Endothelial cell of umbilical vein (primary cell): Measurements from ENCODE around the gene TRIM52. TPM values are rescaled to one million over a fixed set of nuclear protein-coding genes. Genes with fewer than 3 reads are reported as not detected.

Experiments
- BruUV-seq: library from RNA; stranded (reverse); fragments of 400-500 nt; replicated peaks from 2 replicates; lab custom pipeline; 2021; lab: Mats Ljungman, UMichigan
- CTCF ChIA-PET: fragments of 300-600, 350-600 bp; sonication (Branson Sonifier 250); formaldehyde crosslinking; loops from one replicate; lab custom pipeline; 2021; ENCODE audit warnings: antibody characterized with exemption, inconsistent platforms; lab: Charles Lee
- POLR2A ChIA-PET: fragments of 300-600, 350-600 bp; sonication (Branson Sonifier 250); formaldehyde crosslinking; loops from one replicate; lab custom pipeline; 2021; ENCODE audit warnings: antibody characterized with exemption, inconsistent platforms; lab: Charles Lee
- DNase-seq: peaks from one replicate; pipeline ENCODE4 v3.0.0-alpha.2; 2011; ENCODE audit warnings: low read depth, low spot score
- FAIRE-seq: peaks from 2 replicates; lab custom pipeline; 2011; peaks lifted over from hg19 to GRCh38; lab: Jason Lieb, UNC
- H2AFZ ChIP-seq: 2 replicates; pipeline ENCODE4 v1.6.0; 2012; ENCODE audit warnings: low read depth, low read length, control low read depth, inconsistent platforms
- H3K27ac ChIP-seq: 2 replicates; pipeline ENCODE4 v1.5.1; 2011; ENCODE audit warnings: low read depth, mild to moderate bottlenecking, control low read depth, low read length, moderate library complexity; ENCODE audit not compliant: insufficient read depth
- H3K27me3 ChIP-seq, 2 experiments: 2 replicates each; pipeline versions ENCODE4 v1.6.0 to v1.6.1; 2011; ENCODE audit warnings: low read length in 2 of 2, mixed read lengths in 1 of 2; ENCODE audit not compliant: control insufficient read depth in 2 of 2, insufficient read depth in 2 of 2
- H3K36me3 ChIP-seq, 2 experiments: 2 replicates in 1 of 2; 3 replicates in 1 of 2; pipeline ENCODE4 v1.5.1; 2011; ENCODE audit warnings: low read length in 2 of 2, mild to moderate bottlenecking in 1 of 2, moderate library complexity in 1 of 2; ENCODE audit not compliant: control insufficient read depth in 2 of 2, insufficient read depth in 2 of 2; ENCODE audit errors: extremely low read depth in 1 of 2
- H3K4me1 ChIP-seq: 3 replicates; pipeline ENCODE4 v1.5.1; 2011; ENCODE audit warnings: mild to moderate bottlenecking, low read length; ENCODE audit not compliant: control insufficient read depth, insufficient read depth; ENCODE audit errors: extremely low read depth
- H3K4me2 ChIP-seq: 2 replicates; pipeline ENCODE4 v1.6.1; 2011; ENCODE audit warnings: low read length, control low read depth, mixed read lengths; ENCODE audit not compliant: insufficient read depth
- H3K4me3 ChIP-seq, 3 experiments: fragments of 200-600 bp in 1 of 3; sonication (generic), shearing (Covaris generic) in 1 of 3; replicated peaks in 1 of 3; 2 replicates each; pipeline ENCODE4 v1.5.1; 2011 to 2016; ENCODE audit warnings: control low read depth in 3 of 3, low read length in 3 of 3, mild to moderate bottlenecking in 2 of 3, inconsistent platforms in 1 of 3, low read depth in 1 of 3, moderate library complexity in 1 of 3; ENCODE audit not compliant: insufficient read depth in 1 of 3
- H3K79me2 ChIP-seq: 2 replicates; pipeline ENCODE4 v1.6.0; 2012; ENCODE audit warnings: low read length, inconsistent platforms; ENCODE audit not compliant: control insufficient read depth, insufficient read depth
- H3K9ac ChIP-seq: replicated peaks from 2 replicates; pipeline ENCODE3; 2011; ENCODE audit warnings: low read length, control low read depth; ENCODE audit not compliant: insufficient read depth; ENCODE audit errors: extremely low read depth
- H3K9me1 ChIP-seq: replicated peaks from 3 replicates; pipeline ENCODE4 v1.6.0; 2011; ENCODE audit warnings: mild to moderate bottlenecking, low read length; ENCODE audit not compliant: control insufficient read depth, insufficient read depth; ENCODE audit errors: extremely low read depth
- H3K9me3 ChIP-seq: replicated peaks from 2 replicates; pipeline ENCODE4 v1.5.1; 2012; ENCODE audit warnings: low read length, inconsistent platforms; ENCODE audit not compliant: control insufficient read depth, insufficient read depth
- H4K20me1 ChIP-seq: replicated peaks from 2 replicates; pipeline ENCODE3; 2011; ENCODE audit warnings: mild to moderate bottlenecking, low read length; ENCODE audit not compliant: control insufficient read depth, insufficient read depth; ENCODE audit errors: extremely low read depth
- CTCF ChIP-seq, 2 donors: IDR thresholded peaks; 1 replicate in 1 of 2; 2 replicates in 1 of 2; pipeline ENCODE4 v1.5.1; 2011; ENCODE audit warnings: low read length in 2 of 2, mild to moderate bottlenecking in 2 of 2, moderate library complexity in 2 of 2, control low read depth in 1 of 2, inconsistent platforms in 1 of 2, low read depth in 1 of 2; ENCODE audit not compliant: insufficient read depth in 1 of 2; ENCODE audit errors: extremely low read depth in 1 of 2
- EZH2 ChIP-seq: IDR thresholded peaks from 2 replicates; pipeline ENCODE4 v1.6.1; 2012; ENCODE audit warnings: borderline replicate concordance, low read depth, mild to moderate bottlenecking, moderate library complexity, low read length, inconsistent platforms; ENCODE audit not compliant: severe bottlenecking
- FOS ChIP-seq: IDR thresholded peaks from 2 replicates; pipeline ENCODE4 v1.6.1; 2011; ENCODE audit warnings: mild to moderate bottlenecking, low read length, moderate library complexity, borderline replicate concordance; ENCODE audit not compliant: insufficient read depth
- GATA2 ChIP-seq: IDR thresholded peaks from 2 replicates; pipeline ENCODE4 v1.7.0; 2011; ENCODE audit warnings: low read depth, mild to moderate bottlenecking, moderate library complexity, mixed read lengths, low read length; ENCODE audit not compliant: insufficient read length, insufficient read depth
- MAX ChIP-seq: IDR thresholded peaks from 2 replicates; pipeline ENCODE4 v1.6.1; 2011; ENCODE audit not compliant: insufficient read depth, insufficient read length
- MYC ChIP-seq: IDR thresholded peaks from one replicate; pipeline ENCODE4 v1.6.1; 2011; ENCODE audit warnings: mild to moderate bottlenecking, low read depth, low read length
- POLR2A ChIP-seq: IDR thresholded peaks from 2 replicates; pipeline ENCODE4 v1.6.1; 2012; ENCODE audit warnings: low read depth, mild to moderate bottlenecking, control low read depth, low read length
- POLR2AphosphoS5 ChIP-seq: IDR thresholded peaks from 2 replicates; pipeline ENCODE4 v1.6.1; 2012; ENCODE audit warnings: low read depth, mild to moderate bottlenecking, control low read depth, low read length, moderate library complexity; ENCODE audit not compliant: insufficient read depth
- dilution Hi-C: fragments of 300-500 bp; cut with MboI; formaldehyde crosslinking; loops from one replicate; pipeline ENCODE4 v1.15.0; 2019; ENCODE audit warnings: low sequenced_read_pairs; ENCODE audit not compliant: extremely low pct_ligation_motif_present
- intact Hi-C: fragments of 100-400 bp; cut with micrococcal nuclease; formaldehyde crosslinking; loops from one replicate; pipeline ENCODE4 v1.10.0; 2022
- polyA plus RNA-seq, 4 experiments: library from polyadenylated mRNA; depleted of rRNA in 3 of 4; stranded (reverse) in 3 of 4; unstranded in 1 of 4; fragments of >200 nt; gene quantifications; 2 replicates each; pipeline versions ENCODE4 v1.2.1 to v1.2.3, GENCODE V29; 2011 to 2012; ENCODE audit warnings: missing spikeins in 1 of 4
- total RNA-seq: library from RNA; stranded (reverse); gene quantifications from 2 replicates; pipeline ENCODE4 v1.2.3, GENCODE V29; 2021

TRIM52 gene
- total and polyA plus RNA-seq, 2 donors (not counting 3 experiments of a cell fraction or from before 2014, with no cell fraction given) = 5.6 to 10.1 TPM

- no peak for TF ChIP-seq MYC
- TF ChIP-seq POLR2AphosphoS5 = no peak
- no peak for TF ChIP-seq CTCF (IDR thresholded peaks at IDR 0.05; ENCODE audit: extremely low read depth in 1 of 2, insufficient read depth in 1 of 2, low read depth in 1 of 2, low read length in 2 of 2)
- Histone ChIP-seq H3K36me3 (peaks cover 0 to 5% of the 10 kb centered on the region in 2 experiments), H3K27me3 (no peaks in the 10 kb centered on the region), H2AFZ (no peak overlapping the region), H3K4me2 (no peak overlapping the region), H3K4me1 (peaks cover 18% of the 10 kb centered on the region), H3K4me3 (no peak overlapping the region), H3K9me3 (no peaks in the 10 kb centered on the region), H3K9ac (no peak overlapping the region), H3K27ac (no peak overlapping the region), H3K79me2 (peaks cover 28% of the 10 kb centered on the region), H3K9me1 (no peaks in the 10 kb centered on the region), H4K20me1 (peaks cover 2% of the 10 kb centered on the region)
- DNase-seq (no peak), FAIRE-seq (no peak)
- intact Hi-C loops (loop anchor here (5.0 kb wide), 1 partner anchor 461 kb away; the partner anchor contains the start of gene MGAT1), dilution Hi-C loops (no loop called here)
- ChIA-PET POLR2A (no interaction called here), CTCF (no interaction called here)
- BruUV-seq = no TSS peak
Measured at GRCh38 chr5:181263633-181264032, 2.7 kb upstream of the TRIM52 start.

- peak overlapping the region; percentile 98 for H3K9ac ChIP-seq
- peaks cover 4 to 5% of the 10 kb centered on the region in 2 experiments for H3K36me3 ChIP-seq
- peaks cover 2% of the 10 kb centered on the region for H4K20me1 ChIP-seq
- ChIA-PET POLR2A (interaction anchor here (0.7 to 1.5 kb wide), 5 partner anchors 17 to 477 kb away, joined by 3 to 13 read pairs (median 4); partner anchors contain the start of genes RACK1 and TRIM41), CTCF (interaction anchor here (0.6 to 3.2 kb wide), 6 partner anchors 12 to 1236 kb away, joined by 3 to 16 read pairs (median 4); no protein-coding TSS in a partner anchor)
- no peaks in the 10 kb centered on the region for H3K27me3 ChIP-seq
- intact Hi-C loops = loop anchor here (1.0 to 5.0 kb wide), 6 partner anchors 15 to 459 kb away; partner anchors contain the start of genes MGAT1, TRIM41 and ZFP62
- H3K9me3 ChIP-seq = no peaks in the 10 kb centered on the region
- TF ChIP-seq EZH2 = no peak
- TF ChIP-seq POLR2A = peak; percentile 76
- no peak for TF ChIP-seq FOS
- TF ChIP-seq MYC = no peak
- TF ChIP-seq MAX = no peak
- no peak for TF ChIP-seq GATA2
- peak; percentile 63 for TF ChIP-seq POLR2AphosphoS5
- H2AFZ ChIP-seq = peak overlapping the region; percentile 84
- H3K79me2 ChIP-seq = peaks cover 48% of the 10 kb centered on the region
- no peaks in the 10 kb centered on the region for H3K9me1 ChIP-seq
- peak; percentile 78 for DNase-seq
- H3K4me3 ChIP-seq = peak overlapping the region; percentile 23 to 83 (median 59)
- peak overlapping the region; percentile 44 for H3K4me2 ChIP-seq
- peak overlapping the region; percentile 95 for H3K27ac ChIP-seq
- dilution Hi-C loops = no loop called here
- BruUV-seq = TSS peak; percentile 50
- H3K4me1 ChIP-seq = peaks cover 23% of the 10 kb centered on the region
- FAIRE-seq = peak; percentile 58
Measured at GRCh38 chr5:181261320-181262049, 542 bp upstream of the TRIM52 start.
